ENCODE measurements around the gene DDX3Y.

DDX3Y gene

DNA sequence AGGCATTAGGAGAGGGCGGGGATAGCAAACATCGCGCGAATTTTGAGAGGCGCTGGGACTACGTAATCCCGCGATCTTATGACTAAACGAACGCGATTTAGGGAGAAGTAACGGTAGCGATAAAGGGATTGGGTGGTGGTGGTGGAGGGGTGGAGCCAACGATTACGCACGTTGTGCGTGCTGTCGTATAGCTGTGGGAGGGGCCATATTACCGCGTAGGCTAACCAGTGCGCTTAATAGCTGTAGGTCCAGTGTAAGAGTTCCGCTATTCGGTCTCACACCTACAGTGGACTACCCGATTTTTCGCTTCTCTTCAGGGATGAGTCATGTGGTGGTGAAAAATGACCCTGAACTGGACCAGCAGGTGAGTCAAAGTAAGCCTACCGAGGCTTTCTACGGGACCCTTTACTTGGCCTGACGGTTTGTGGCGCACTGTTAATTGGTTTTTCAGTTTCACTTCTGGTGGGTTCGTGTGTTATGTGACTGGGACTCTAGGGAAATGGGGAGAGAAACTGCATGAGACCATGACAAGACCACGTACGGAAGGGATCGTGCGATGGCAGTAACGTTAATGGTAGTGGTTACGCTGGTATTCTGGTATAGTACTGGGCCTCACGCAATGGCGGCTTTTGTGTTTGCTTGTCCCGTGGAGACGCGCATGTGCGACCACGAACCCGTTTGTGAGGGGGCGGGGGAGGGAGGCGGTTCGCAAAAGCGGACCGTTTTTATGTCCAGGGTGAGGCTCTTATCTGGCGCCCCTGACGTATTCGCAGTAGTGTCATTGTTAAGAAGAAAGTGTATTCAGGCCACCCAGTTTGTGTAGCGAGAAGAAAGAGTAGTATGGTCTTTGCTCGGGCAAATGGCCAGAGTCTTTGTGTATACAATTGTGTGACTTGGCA is at the start of gene DDX3Y:
Gene DDX3Y (plus strand): TSS at position 251 of the 899 bp plus-strand sequence. CDS start 69 bp downstream, at position 320.
- FAIRE-seq (no peak), DNase-seq (ENCODE audit: insufficient read length, low spot score) (no peak)
- TF ChIP-seq, protein P1, sequence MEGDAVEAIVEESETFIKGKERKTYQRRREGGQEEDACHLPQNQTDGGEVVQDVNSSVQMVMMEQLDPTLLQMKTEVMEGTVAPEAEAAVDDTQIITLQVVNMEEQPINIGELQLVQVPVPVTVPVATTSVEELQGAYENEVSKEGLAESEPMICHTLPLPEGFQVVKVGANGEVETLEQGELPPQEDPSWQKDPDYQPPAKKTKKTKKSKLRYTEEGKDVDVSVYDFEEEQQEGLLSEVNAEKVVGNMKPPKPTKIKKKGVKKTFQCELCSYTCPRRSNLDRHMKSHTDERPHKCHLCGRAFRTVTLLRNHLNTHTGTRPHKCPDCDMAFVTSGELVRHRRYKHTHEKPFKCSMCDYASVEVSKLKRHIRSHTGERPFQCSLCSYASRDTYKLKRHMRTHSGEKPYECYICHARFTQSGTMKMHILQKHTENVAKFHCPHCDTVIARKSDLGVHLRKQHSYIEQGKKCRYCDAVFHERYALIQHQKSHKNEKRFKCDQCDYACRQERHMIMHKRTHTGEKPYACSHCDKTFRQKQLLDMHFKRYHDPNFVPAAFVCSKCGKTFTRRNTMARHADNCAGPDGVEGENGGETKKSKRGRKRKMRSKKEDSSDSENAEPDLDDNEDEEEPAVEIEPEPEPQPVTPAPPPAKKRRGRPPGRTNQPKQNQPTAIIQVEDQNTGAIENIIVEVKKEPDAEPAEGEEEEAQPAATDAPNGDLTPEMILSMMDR (IDR thresholded peaks at IDR 0.05; ENCODE audit: insufficient read depth, missing control alignments): no peak

DNA sequence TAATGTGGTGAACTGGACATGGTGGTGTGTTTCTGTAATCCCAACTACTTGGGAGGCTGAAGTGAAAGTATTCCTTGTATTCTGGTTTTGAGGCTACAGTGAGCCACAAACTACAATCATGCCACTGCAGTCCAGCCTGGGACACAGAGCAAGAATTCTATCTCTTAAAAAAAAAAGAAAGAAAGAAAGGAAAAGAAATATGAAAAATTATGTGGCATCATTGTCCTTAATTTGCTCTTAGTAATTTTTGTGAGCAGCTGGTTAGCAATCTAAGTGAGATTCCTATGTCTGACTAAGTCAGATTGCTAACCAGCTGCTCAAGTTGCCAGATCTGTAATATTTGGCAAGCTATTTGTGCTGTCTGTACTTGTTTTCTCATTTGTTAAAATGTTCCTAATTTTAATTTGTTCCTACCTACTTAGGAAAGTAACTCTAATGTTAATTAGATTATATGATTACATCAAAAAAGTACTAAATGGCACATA is 48.8 kb upstream of the DDX3Y start:
- FAIRE-seq: no peak
- TF ChIP-seq, protein P1 (IDR thresholded peaks at IDR 0.05; ENCODE audit: insufficient read depth, missing control alignments): no peak
- DNase-seq (ENCODE audit: insufficient read length, low spot score): no peak

DNA sequence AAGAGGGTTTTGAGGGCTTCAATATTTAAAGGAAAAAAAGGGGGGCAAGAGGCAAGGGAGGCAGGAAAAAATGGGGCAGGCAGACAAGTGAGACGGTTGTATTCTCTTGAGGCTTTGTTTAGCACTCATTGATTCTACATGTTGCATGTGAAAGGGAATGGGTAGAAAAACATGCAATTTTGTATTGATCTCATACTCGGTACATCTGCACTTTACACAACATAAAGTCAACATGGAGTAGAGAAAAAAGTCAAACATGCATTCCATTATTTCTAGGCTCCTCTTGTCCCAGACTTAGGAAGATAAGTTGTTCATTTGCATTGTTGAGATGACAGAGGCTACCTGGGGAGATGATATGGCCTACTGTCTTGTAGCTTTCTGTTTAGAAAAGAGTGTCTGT is 36.7 kb upstream of the DDX3Y start:
- FAIRE-seq (no peak), DNase-seq (ENCODE audit: insufficient read length, low spot score) (no peak)
- TF ChIP-seq, protein P1 (IDR thresholded peaks at IDR 0.05; ENCODE audit: insufficient read depth, missing control alignments): no peak

DNA sequence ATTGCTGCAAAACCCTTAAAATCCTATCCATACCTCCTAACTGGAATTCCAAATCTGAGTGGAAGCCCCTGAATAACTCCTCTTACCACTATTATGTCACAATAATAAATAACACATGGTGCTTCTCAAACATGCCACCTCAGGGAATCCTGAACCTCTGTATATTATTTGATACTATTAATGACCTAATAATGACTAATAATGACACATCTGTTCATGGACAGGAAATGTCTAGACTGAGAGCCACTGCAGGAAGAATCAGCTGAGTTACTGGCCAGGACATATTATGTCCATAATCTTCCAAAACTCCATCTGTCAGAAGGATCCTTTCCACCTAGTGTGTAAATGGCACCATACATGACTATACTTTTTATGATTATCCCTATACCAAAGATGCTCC is 7.7 kb upstream of the DDX3Y start:
- TF ChIP-seq, protein P1 (IDR thresholded peaks at IDR 0.05; ENCODE audit: insufficient read depth, missing control alignments): no peak
- FAIRE-seq: no peak
- no peak for DNase-seq (ENCODE audit: insufficient read length, low spot score)

DNA sequence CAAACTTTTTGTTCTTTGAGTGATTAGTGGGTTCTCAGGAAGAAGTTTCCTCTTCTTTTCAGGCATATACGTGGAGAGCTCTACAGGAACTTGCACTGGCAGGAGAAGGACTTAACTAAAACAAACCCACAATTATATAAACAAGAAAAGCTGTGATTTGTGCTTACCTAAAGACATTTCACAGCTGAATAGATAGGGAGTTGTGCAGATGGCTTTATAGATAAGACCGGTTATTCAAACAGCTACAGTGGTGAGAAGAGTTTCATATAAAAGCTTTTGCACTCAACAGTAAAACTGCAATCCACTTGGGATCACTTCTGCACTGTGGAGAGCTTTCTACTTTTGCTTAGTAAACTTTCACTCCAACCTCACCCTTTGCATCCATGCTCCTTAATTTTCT is 6.1 kb upstream of the DDX3Y start:
- FAIRE-seq: no peak
- TF ChIP-seq, protein P1 (IDR thresholded peaks at IDR 0.05; ENCODE audit: insufficient read depth, missing control alignments): no peak
- DNase-seq (ENCODE audit: insufficient read length, low spot score): no peak

DNA sequence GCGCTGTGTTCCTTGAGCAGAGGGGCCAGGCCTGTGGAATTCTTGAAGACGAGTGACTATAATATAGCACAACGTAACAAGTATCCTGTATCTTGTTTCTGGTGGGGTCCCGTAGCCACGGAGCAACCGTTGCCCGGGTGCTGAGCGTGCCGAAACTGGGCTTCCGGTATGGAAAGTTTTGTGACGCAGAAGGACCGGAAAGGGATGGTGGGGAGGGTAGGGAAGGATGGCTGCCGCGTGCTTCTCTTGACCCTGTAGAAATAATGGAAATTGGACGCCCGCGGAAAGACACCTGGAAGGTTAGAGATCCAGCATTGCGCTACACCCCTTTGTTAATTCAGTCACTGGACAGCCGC is 827 bp downstream of the DDX3Y start:
- no peak for FAIRE-seq
- DNase-seq (ENCODE audit: insufficient read length, low spot score): no peak
- TF ChIP-seq, protein P1 (IDR thresholded peaks at IDR 0.05; ENCODE audit: insufficient read depth, missing control alignments): no peak

DNA sequence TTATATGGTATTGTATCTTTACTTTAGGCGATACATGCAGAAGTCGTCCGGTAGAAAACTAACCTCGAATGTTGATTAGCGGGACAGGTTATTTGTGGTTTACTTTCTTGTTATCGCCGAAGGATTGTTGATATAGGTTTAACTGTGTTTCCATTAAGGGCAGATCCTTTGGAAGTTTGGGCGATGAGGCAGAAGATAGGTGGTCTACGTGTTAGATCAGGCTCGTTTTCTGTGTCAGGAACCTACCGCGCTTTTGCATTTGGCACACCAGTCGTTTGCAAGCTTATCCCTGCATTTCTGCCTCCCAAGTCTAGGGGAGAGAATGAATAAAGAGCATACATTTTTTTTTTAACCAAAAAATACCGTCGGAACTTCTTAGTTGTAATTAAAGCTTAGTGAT is 1.2 kb downstream of the DDX3Y start:
- TF ChIP-seq, protein P1 (IDR thresholded peaks at IDR 0.05; ENCODE audit: insufficient read depth, missing control alignments): no peak
- FAIRE-seq: no peak
- DNase-seq (ENCODE audit: insufficient read length, low spot score): no peak

Measured in D721Med (cell line).